ENCODE measurements around the gene RAB11FIP4.

Gene RAB11FIP4

GRCh38 chr17:31573861-31574260 lies 182.4 kb downstream of the RAB11FIP4 start:
- DNase-seq, result no peak

- no peak for DNase-seq
These were observed 183.0 kb downstream of the RAB11FIP4 start for GRCh38 chr17:31574458-31574857.

DNA sequence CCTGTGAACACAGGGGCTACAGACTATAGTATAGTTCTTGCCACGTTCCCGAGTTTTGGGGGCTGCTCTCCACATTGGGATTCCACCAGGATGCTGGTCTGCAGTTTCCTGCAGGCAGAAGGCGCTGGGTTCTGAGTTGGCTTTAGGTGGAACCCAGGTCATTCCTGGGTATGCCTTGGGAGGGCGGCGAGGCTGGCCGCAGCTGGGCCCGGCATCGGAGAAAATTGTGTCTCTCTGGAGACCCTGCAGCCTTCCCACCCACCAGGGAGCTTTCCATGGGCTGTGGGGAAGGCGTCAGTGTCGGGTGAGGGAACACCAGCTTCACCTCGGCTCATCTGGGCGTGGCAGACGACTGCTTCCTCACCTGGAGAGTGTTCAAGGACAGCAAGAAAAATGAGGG lies 183.6 kb downstream of the RAB11FIP4 start:
- DNase-seq, result no peak

GRCh38 chr17:31579265-31579664 lies 187.8 kb downstream of the RAB11FIP4 start:
- no peak for DNase-seq

- no peak for DNase-seq
These were observed 188.8 kb downstream of the RAB11FIP4 start for GRCh38 chr17:31580316-31580705.

GRCh38 chr17:31580706-31581490 lies 189.4 kb downstream of the RAB11FIP4 start:
- DNase-seq, result no peak

DNA sequence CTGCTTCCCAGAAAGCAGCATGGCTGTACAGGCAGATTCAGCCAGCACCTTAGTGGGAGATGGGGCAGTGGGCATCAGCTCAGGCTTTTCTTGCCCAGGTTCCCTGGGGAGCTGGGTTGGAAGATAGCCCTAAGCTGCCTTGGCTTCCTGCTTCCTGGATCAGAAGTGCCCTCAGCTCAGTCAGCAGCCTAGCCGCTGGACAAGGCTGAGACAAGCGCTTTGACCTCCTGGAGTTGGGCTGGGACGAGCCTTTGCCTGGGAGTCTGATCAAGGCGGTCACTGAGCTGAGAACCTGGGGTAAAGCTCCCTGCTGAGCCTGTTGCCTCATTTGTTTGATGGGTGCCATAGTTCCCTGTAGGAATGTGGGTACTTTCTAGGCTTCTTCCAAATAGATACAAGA lies 190.0 kb downstream of the RAB11FIP4 start:
- DNase-seq, result no peak

DNA sequence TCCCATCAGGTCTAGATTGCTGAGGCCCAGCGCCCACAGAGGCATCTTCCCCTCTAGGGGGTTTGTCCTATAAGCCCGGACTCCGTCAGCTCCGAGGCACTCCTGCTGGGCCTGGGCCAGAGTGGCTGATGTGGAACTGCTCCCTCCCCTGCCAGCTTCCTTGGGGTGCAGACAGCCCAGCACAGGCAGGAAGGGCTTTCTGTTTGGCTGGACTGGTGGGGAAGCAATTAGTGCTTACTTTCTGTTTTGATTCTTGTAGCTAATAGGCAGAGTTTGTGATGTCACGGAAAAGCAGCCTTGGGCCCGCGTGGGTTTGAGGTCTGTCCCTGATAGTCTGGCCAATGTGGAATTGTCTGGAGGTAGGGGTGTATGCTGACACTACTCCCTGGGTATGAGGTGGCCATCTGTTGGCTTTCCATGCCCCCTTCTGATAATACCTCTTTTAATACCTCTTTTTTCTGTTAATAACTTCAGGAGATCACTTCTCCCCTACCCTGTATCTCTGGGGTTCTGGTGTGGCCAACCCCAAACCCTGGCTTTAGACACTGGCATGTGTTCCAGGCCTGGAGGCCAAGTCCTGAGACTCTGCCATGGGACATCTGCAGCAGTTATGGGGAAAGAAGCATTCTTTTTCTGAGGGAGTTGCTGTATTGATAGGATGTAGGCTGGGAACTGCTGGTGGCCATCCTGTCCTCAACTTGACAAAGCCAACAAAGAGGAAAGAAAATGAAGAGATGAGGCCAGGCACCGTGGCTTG lies 190.9 kb downstream of the RAB11FIP4 start:
- DNase-seq, result no peak

- DNase-seq, result no peak
These were observed 192.4 kb downstream of the RAB11FIP4 start for GRCh38 chr17:31583772-31584356.

GRCh38 chr17:31584438-31585279 lies 193.2 kb downstream of the RAB11FIP4 start:
- no peak for DNase-seq

GRCh38 chr17:31585280-31585630 lies 193.8 kb downstream of the RAB11FIP4 start:
- no peak for DNase-seq

DNA sequence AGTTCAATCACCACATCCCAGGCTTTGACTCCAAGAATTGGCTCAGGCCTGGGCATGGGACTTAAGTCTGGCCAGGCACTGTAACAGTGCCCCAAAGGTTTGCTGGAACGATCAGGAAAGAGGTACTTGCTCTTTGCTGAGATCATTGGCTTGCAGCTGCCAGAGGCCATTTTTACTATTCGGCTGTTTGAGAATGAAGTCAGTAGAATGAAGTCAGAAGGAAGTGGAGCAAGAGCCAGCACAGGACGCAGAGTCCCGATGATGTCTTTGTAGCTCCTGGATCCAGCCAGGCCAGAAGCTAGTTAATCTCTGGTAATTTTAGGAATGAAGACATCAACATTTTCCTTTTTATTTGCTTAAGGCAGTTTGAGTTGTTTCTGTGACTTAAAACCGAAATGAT lies 195.5 kb downstream of the RAB11FIP4 start:
- no peak for DNase-seq

- no peak for DNase-seq
These were observed 196.0 kb downstream of the RAB11FIP4 start for GRCh38 chr17:31587462-31587861.
